Psoas muscle (tissue), 8 donors: ENCODE results near the gene RASSF6. TPM values are rescaled to one million over a fixed set of nuclear protein-coding genes. Genes with fewer than 3 reads are reported as not detected.

Experiments
- ATAC-seq, 4 donors: fragments of 200-7000 bp; cut with Tn5 transposase; one replicate each; pipeline ENCODE4 v1.9.1; 2020; ENCODE audit warnings: moderate library complexity in 3 of 4, mild to moderate bottlenecking in 2 of 4
- DNase-seq, 2 donors: peaks; one replicate each; pipeline ENCODE4 v3.0.0-alpha.2; 2020
- H3K27ac ChIP-seq: fragments of 200-600 bp; one replicate; pipeline ENCODE4 v1.8.0; 2022
- H3K27me3 ChIP-seq, 3 donors: fragments of 200-600 bp in 1 of 3; one replicate each; pipeline versions ENCODE4 v1.6.1 to v1.8.0; 2013 to 2022; ENCODE audit warnings: low read length in 2 of 3, mild to moderate bottlenecking in 2 of 3, moderate library complexity in 1 of 3; ENCODE audit not compliant: insufficient read depth in 3 of 3
- H3K36me3 ChIP-seq, 2 donors: fragments of 200-600 bp in 1 of 2; one replicate each; pipeline versions ENCODE4 v1.6.1 to v1.8.0; 2013 to 2022; ENCODE audit warnings: low read depth in 1 of 2, mild to moderate bottlenecking in 1 of 2, moderate library complexity in 1 of 2; ENCODE audit not compliant: insufficient read depth in 1 of 2
- H3K4me1 ChIP-seq: fragments of 200-600 bp; one replicate; pipeline ENCODE4 v1.8.0; 2022
- H3K4me3 ChIP-seq: fragments of 200-600 bp; one replicate; pipeline ENCODE4 v1.8.0; 2022; ENCODE audit warnings: mild to moderate bottlenecking
- H3K9me3 ChIP-seq: fragments of 200-600 bp; one replicate; pipeline ENCODE4 v1.8.0; 2022
- CTCF ChIP-seq: fragments of 200-600 bp; IDR thresholded peaks from one replicate; pipeline ENCODE4 v1.8.0; 2022; ENCODE audit warnings: antibody characterized with exemption
- WGBS, 3 donors: extraction: QIAGEN DNeasy Blood & Tissue Kit; methylation state at CpG; one replicate each; pipeline versions ENCODE4 v1.1.6 to v1.1.7; 2013; 5-methylcytosine and 5-hydroxymethylcytosine counted together
- intact Hi-C, 2 donors: fragments of 100-400 bp; cut with DNase I; formaldehyde crosslinking; loops; one replicate each; pipeline versions ENCODE4 v1.11.0 to v1.14.2; 2022
- polyA plus RNA-seq, 3 donors: library from polyadenylated mRNA; stranded (reverse); fragments of 200-250 nt; gene quantifications; one replicate each; pipeline ENCODE4 v1.2.3, GENCODE V29; 2013
- total RNA-seq, 4 donors: library from RNA; stranded (reverse); fragmentation: NEBNext Ultra II Directional in 2 of 4; extraction: Animal tissue kit (Norgen Biotek cat#: 25700) in 2 of 4; gene quantifications; one replicate each; pipeline versions ENCODE4 v1.2.1 to v1.2.4, GENCODE V29; 2021 to 2023
- donor health status: healthy with polysubstance abuse.
- donor health status: DM: no; HTN: no; CAD: no; lungs with moderate emphysema.
- donor health status: Bipolar disorder and iron deficiency.
- donor health status: healthy.
- donor health status: DM: yes; HTN: yes; CAD: no.
- donor health status: DM: no; HTN: no; CAD: no.
- donor health status: DM: no; HTN: no; CAD: no.
- donor health status: DM: yes; HTN: yes; CAD: no.

The RASSF6 gene
- total and polyA plus RNA-seq, 7 donors, result 0.01 TPM; not detected in 6

- DNase-seq (no peak), ATAC-seq (no peak)
- Histone ChIP-seq H3K9me3 (no peaks in the 10 kb centered on the region), H3K36me3 (no peaks in the 10 kb centered on the region), H3K27me3 (no peaks in the 10 kb centered on the region), H3K4me3 (no peak overlapping the region), H3K4me1 (no peaks in the 10 kb centered on the region), H3K27ac (no peak overlapping the region)
- 66 to 76% (median 67%) methylated on average over 2 of the region's 2 CpGs for WGBS, 3 donors
- intact Hi-C loops, result no loop called here
- no peak for TF ChIP-seq CTCF
Observed at GRCh38 chr4:73533515-73534422, 86.5 kb downstream of the RASSF6 start.

GRCh38 chr4:73528171-73528570 lies 92.1 kb downstream of the RASSF6 start:
- no peak for ATAC-seq
- 86 to 90% (median 89%) methylated on average over 2 of the region's 2 CpGs for WGBS, 3 donors

GRCh38 chr4:73527196-73527595 lies 93.0 kb downstream of the RASSF6 start:
- Histone ChIP-seq H3K36me3 (no peaks in the 10 kb centered on the region), H3K27ac (no peak overlapping the region), H3K27me3 (no peaks in the 10 kb centered on the region), H3K4me3 (no peak overlapping the region), H3K9me3 (no peaks in the 10 kb centered on the region), H3K4me1 (no peaks in the 10 kb centered on the region)
- intact Hi-C loops, result no loop called here
- ATAC-seq (no peak), DNase-seq (no peak)
- TF ChIP-seq CTCF, result no peak
- WGBS, 3 donors, result 50 to 80% (median 62%) methylated on average over 1 of the region's 1 CpG

More at GRCh38 chr4:73528171-73528570, 92.1 kb downstream of the RASSF6 start:
- Histone ChIP-seq H3K9me3 (no peaks in the 10 kb centered on the region), H3K4me1 (no peaks in the 10 kb centered on the region), H3K27me3 (no peaks in the 10 kb centered on the region), H3K36me3 (no peaks in the 10 kb centered on the region), H3K27ac (no peak overlapping the region), H3K4me3 (no peak overlapping the region)
- no peak for TF ChIP-seq CTCF
- intact Hi-C loops, result no loop called here
- no peak for DNase-seq

GRCh38 chr4:73525611-73526010 lies 94.6 kb downstream of the RASSF6 start:
- intact Hi-C loops, result no loop called here
- Histone ChIP-seq H3K36me3 (no peaks in the 10 kb centered on the region), H3K9me3 (no peaks in the 10 kb centered on the region), H3K4me1 (no peaks in the 10 kb centered on the region), H3K4me3 (no peak overlapping the region), H3K27ac (no peak overlapping the region), H3K27me3 (no peaks in the 10 kb centered on the region)
- no peak for TF ChIP-seq CTCF
- ATAC-seq (no peak), DNase-seq (no peak)
- WGBS, 3 donors, result 55 to 73% (median 65%) methylated on average over 1 of the region's 1 CpG
